WERI-Rb-1 (cell line): Measurements from ENCODE around the gene SEMA3F.

Experiments
- DNase-seq: peaks from one replicate; pipeline ENCODE4 v3.0.0-alpha.2; 2020
- H3K27ac ChIP-seq: fragments of 250-450 bp; sonication (Bioruptor Pico); 2 replicates; pipeline ENCODE4 v1.5.1; 2020; ENCODE audit warnings: mild to moderate bottlenecking, moderate library complexity
- H3K27me3 ChIP-seq: fragments of 250-450 bp; sonication (Bioruptor Pico); 2 replicates; pipeline ENCODE4 v1.5.1; 2021; ENCODE audit warnings: mild to moderate bottlenecking, low read depth, moderate library complexity; ENCODE audit not compliant: insufficient read depth, severe bottlenecking
- H3K36me3 ChIP-seq: fragments of 250-450 bp; sonication (Bioruptor Pico); 2 replicates; pipeline ENCODE4 v1.5.1; 2020; ENCODE audit warnings: mild to moderate bottlenecking, moderate library complexity
- H3K4me3 ChIP-seq: 2 replicates; pipeline ENCODE4 v1.5.1; 2011; ENCODE audit warnings: low read depth, mild to moderate bottlenecking, control low read depth, low read length
- H3K9me3 ChIP-seq: fragments of 250-450 bp; sonication (Bioruptor Pico); 2 replicates; pipeline ENCODE4 v1.5.1; 2021; ENCODE audit warnings: mild to moderate bottlenecking, moderate library complexity; ENCODE audit not compliant: severe bottlenecking
- TF ChIP-seq, protein P1 (sequence below): IDR thresholded peaks from 2 replicates; pipeline ENCODE4 v1.5.1; 2011; ENCODE audit warnings: low read depth, mild to moderate bottlenecking, control low read depth, inconsistent platforms, low read length

SEMA3F gene

DNA sequence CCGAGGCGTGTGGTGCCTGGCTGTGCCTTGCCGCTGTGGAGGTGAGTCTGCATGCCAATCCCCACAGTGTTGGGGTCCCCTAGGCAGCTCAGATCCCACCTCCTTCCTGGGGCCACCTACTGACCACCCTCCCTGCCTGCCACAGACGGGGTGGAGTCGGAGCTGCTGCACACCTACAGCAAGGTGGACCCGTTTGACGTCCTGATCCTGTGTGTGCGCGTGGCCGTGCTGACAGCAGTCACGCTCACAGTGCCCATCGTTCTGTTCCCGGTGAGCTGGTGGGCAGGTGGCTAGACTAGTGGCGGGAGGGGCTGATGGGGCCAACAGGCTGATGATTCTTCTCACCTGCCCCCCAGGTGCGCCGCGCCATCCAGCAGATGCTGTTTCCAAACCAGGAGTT lies 63.3 kb downstream of the SEMA3F start:
- H3K9me3 ChIP-seq = no peaks in the 10 kb centered on the region
- no peak for DNase-seq
- H3K27me3 ChIP-seq = no peaks in the 10 kb centered on the region
- TF ChIP-seq, protein P1, sequence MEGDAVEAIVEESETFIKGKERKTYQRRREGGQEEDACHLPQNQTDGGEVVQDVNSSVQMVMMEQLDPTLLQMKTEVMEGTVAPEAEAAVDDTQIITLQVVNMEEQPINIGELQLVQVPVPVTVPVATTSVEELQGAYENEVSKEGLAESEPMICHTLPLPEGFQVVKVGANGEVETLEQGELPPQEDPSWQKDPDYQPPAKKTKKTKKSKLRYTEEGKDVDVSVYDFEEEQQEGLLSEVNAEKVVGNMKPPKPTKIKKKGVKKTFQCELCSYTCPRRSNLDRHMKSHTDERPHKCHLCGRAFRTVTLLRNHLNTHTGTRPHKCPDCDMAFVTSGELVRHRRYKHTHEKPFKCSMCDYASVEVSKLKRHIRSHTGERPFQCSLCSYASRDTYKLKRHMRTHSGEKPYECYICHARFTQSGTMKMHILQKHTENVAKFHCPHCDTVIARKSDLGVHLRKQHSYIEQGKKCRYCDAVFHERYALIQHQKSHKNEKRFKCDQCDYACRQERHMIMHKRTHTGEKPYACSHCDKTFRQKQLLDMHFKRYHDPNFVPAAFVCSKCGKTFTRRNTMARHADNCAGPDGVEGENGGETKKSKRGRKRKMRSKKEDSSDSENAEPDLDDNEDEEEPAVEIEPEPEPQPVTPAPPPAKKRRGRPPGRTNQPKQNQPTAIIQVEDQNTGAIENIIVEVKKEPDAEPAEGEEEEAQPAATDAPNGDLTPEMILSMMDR = no peak
- H3K36me3 ChIP-seq = peaks cover 46% of the 10 kb centered on the region
- H3K27ac ChIP-seq = no peak overlapping the region
- H3K4me3 ChIP-seq = no peak overlapping the region

DNA sequence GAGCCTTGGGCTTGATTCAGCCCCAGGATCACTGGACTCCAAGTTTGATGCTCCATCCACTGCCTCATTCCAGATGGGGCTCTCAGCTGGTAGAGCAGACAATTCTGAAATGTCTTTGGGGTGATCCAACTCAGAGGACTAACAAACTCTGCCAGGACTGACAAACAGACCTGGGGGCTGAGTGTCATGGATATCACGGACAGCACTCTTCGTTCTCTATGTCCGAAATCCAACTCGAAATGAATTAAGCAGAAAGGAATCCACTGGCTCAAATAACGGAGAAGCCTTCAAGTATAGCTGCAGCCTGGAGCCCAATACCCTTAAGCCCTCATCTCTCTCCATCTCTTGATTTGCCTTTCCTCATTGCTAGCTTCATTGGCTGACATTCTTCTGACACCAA lies 64.2 kb downstream of the SEMA3F start:
- Histone ChIP-seq H3K36me3 (peaks cover 44% of the 10 kb centered on the region), H3K27ac (no peak overlapping the region), H3K4me3 (no peak overlapping the region), H3K9me3 (no peaks in the 10 kb centered on the region), H3K27me3 (no peaks in the 10 kb centered on the region)
- no peak for DNase-seq
- TF ChIP-seq, protein P1 = no peak

DNA sequence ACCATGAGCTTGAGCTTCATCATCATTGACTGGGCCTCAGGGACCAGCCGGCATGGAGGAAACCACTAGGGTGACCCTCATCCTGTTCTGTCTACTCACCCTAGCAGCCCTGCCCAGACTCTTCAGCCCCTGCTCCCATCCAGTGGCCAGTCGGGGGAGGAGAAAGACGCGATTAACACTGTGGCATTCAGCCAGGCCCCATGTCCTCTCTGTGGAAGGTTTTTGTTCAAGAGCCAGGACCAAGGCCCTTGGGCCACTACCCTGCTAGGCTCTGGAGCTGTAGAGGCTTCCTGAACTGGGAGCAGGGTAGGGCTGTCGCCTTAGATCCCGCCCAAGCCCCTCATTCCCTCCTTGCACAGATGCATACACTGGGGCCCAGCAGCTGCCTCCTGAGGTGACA lies 65.0 kb downstream of the SEMA3F start:
- TF ChIP-seq, protein P1 = no peak
- Histone ChIP-seq H3K27me3 (no peaks in the 10 kb centered on the region), H3K9me3 (no peaks in the 10 kb centered on the region), H3K4me3 (no peak overlapping the region), H3K27ac (no peak overlapping the region), H3K36me3 (peaks cover 38% of the 10 kb centered on the region)
- no peak for DNase-seq

DNA sequence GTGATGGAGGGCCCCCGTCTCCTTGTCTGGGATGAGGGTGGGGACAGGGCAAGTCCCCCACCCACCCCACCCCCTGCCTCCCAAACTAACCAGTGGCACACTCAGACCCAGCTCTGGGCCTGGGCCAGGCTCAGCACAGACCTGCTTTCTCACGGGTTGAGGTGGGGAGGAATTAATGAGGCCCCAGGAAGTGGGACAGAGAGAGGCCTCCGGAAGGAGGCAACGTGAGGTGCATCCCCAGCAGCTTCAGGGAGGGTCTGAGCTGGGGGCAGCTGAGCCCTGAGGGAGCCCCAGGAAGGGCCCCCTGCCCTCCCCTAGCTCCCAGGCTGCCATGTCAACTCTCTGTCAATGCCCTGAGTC lies 65.9 kb downstream of the SEMA3F start:
- TF ChIP-seq, protein P1 = no peak
- Histone ChIP-seq H3K36me3 (peaks cover 33% of the 10 kb centered on the region), H3K9me3 (no peaks in the 10 kb centered on the region), H3K27me3 (no peaks in the 10 kb centered on the region), H3K27ac (no peak overlapping the region), H3K4me3 (no peak overlapping the region)
- no peak for DNase-seq

DNA sequence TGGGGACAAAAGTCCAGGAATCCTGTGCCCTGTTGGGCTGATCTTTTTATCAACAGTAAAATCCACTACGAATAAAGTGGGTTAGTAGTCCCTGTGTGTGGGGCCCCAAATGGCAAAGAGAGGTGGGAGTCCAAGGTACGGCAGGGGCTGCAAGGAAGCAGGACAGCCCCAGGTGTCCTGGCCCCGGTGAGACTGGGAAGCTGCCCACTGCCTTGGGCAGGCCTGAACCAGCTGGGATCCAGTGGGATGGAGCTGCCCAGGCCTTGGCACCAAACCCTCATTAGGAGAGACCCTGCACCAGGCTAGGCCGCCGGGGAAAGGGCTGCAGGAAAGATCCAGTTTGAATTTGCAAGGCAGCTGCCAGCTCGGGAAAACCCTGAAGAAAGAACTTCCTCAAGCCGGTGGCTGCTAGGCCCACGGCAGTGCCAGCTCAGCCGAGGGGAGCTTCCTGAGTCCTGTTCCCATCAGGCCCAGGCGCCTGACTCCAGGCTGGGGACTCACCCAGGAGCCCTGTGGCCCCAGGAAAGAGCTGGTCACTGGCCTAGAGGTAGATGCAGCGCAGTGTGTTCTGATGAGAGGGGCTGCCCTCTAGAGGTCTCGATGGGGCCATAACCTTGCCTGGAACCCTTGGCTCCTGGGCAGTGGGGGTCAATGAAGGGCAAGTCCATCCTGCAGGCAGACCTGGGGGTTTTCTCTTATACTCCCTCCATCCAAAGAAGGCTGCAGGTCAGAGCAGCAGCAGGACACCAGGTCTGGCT lies 66.5 kb downstream of the SEMA3F start:
- H3K27me3 ChIP-seq = no peaks in the 10 kb centered on the region
- H3K9me3 ChIP-seq = no peaks in the 10 kb centered on the region
- no peak overlapping the region for H3K27ac ChIP-seq
- TF ChIP-seq, protein P1 = peak; percentile 81
- no peak overlapping the region for H3K4me3 ChIP-seq
- H3K36me3 ChIP-seq = peaks cover 27% of the 10 kb centered on the region
- DNase-seq = peak; percentile 76

DNA sequence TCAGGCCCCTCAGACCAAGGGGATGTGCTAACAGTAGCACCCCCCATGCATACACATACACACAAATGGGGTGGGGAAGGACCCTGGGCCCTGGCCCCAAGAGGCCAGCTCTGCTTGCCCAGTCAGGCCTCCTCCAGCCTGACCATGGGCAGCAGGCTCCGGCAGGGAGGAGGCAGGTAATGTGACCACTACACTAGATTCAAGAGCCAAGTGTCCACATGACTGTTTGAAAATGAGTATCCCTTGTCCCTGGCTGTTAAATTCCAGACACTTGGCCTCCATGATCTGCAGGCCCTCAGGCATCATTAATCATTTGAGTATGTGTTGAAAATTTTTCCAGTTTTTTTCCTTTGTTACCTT lies 67.0 kb downstream of the SEMA3F start:
- H3K4me3 ChIP-seq = no peak overlapping the region
- TF ChIP-seq, protein P1 = no peak
- H3K36me3 ChIP-seq = peaks cover 22% of the 10 kb centered on the region
- H3K27me3 ChIP-seq = no peaks in the 10 kb centered on the region
- no peaks in the 10 kb centered on the region for H3K9me3 ChIP-seq
- no peak overlapping the region for H3K27ac ChIP-seq
- DNase-seq = no peak
